ENCODE measurements around the gene DDX1. TPM values are rescaled to one million over a fixed set of nuclear protein-coding genes. Genes with fewer than 3 reads are reported as not detected.

Gene DDX1
- total and polyA plus RNA-seq, 2 experiments from 2014 or later: 37.5 to 109 TPM

DNA sequence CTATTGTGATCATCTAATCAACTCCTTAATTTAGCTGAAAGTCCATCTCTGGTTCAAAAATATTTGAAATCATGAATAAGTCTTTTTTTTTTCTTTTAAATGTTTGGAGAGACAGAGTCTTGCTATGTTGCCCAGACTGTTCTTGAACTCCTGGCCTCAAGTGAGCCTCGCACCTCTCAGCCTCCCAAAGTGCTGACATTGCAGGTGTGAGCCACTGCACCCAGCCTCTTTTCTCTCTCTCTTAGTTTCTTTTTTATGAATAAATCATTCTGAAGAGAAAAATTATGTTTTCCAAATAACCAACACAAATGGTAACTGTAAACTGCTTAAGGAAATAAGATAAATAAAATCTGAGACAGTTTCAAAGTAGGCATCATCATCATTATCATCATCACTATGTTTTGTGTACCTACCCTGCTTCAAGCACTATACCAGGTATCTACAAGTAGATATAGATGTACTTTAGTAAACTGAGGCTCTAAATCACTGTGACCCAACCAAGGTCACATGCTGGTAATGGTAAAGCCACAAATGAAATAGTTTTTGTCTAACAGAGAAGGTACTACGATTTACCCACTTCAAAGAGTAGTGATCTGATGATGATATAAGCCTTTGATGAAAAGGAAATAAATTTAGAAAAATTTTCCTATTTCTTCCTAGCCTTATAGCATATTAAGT, 25.5 kb upstream of the DDX1 start:
- no peak overlapping the region for H3K4me3 ChIP-seq
- H3K36me3 ChIP-seq: no peaks in the 10 kb centered on the region
- no peak for DNase-seq (ENCODE audit: low read depth in 1 of 2, low spot score in 1 of 2)
- H3K9me3 ChIP-seq (ENCODE audit: low read depth): no peaks in the 10 kb centered on the region
- no peak overlapping the region for H3K27ac ChIP-seq
- H3K27me3 ChIP-seq: no peaks in the 10 kb centered on the region
- peaks cover 8% of the 10 kb centered on the region for H3K4me1 ChIP-seq (ENCODE audit: low read depth)
- TF ChIP-seq, protein P1, sequence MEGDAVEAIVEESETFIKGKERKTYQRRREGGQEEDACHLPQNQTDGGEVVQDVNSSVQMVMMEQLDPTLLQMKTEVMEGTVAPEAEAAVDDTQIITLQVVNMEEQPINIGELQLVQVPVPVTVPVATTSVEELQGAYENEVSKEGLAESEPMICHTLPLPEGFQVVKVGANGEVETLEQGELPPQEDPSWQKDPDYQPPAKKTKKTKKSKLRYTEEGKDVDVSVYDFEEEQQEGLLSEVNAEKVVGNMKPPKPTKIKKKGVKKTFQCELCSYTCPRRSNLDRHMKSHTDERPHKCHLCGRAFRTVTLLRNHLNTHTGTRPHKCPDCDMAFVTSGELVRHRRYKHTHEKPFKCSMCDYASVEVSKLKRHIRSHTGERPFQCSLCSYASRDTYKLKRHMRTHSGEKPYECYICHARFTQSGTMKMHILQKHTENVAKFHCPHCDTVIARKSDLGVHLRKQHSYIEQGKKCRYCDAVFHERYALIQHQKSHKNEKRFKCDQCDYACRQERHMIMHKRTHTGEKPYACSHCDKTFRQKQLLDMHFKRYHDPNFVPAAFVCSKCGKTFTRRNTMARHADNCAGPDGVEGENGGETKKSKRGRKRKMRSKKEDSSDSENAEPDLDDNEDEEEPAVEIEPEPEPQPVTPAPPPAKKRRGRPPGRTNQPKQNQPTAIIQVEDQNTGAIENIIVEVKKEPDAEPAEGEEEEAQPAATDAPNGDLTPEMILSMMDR (IDR thresholded peaks at IDR 0.05; ENCODE audit: low read depth, low read length): no peak

DNA sequence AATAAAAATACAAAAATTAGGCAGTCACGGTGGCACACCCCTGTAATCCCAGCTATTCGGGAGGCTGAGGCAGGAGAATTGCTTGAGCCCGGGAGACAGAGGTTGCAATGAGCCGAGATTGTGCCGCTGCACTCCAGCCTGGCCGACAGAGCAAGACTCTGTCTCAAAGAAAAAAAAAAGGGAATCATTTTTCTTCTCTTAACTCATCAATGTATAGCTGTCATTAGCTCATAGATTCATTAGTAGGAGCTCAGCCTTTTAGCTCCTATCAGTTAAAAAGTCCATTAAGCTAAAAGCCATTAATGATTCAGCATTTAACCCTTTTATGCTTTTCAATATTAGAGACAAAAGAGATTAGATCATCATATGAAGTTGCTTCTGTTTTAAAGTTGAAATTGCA, 24.8 kb upstream of the DDX1 start:
- no peaks in the 10 kb centered on the region for H3K27me3 ChIP-seq

DNA sequence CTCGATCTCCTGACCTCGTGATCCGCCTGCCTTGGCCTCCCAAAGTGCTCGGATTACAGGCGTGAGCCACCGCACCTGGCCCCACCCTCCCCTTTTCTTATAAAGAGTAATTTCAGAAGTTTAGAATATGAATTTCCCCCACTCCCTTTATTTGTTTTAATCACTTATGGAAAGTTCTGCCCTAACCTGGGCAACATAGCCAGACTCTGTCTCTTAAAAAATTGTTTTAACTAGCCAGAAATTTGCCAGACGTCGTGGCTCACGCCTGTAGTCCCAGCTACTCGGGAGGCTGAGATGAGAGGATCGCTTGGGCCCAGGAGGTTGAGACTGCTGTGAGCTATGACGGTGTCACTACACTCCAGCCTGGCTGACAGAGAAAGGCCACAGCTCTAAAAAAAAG, 22.8 kb upstream of the DDX1 start:
- Histone ChIP-seq H3K36me3 (no peaks in the 10 kb centered on the region), H3K9me3 (ENCODE audit: low read depth) (no peaks in the 10 kb centered on the region), H3K27me3 (no peaks in the 10 kb centered on the region), H3K4me1 (ENCODE audit: low read depth) (no peaks in the 10 kb centered on the region), H3K27ac (no peak overlapping the region), H3K4me3 (no peak overlapping the region)
- DNase-seq (ENCODE audit: low read depth in 1 of 2, low spot score in 1 of 2): no peak
- TF ChIP-seq, protein P1 (IDR thresholded peaks at IDR 0.05; ENCODE audit: low read depth, low read length): no peak

More for the DNA sequence above, 24.8 kb upstream of the DDX1 start:
- TF ChIP-seq, protein P1 (IDR thresholded peaks at IDR 0.05; ENCODE audit: low read depth, low read length): no peak
- H3K27ac ChIP-seq: no peak overlapping the region
- DNase-seq (ENCODE audit: low read depth in 1 of 2, low spot score in 1 of 2): no peak
- no peaks in the 10 kb centered on the region for H3K36me3 ChIP-seq
- peaks cover 4% of the 10 kb centered on the region for H3K4me1 ChIP-seq (ENCODE audit: low read depth)
- no peaks in the 10 kb centered on the region for H3K9me3 ChIP-seq (ENCODE audit: low read depth)
- H3K4me3 ChIP-seq: no peak overlapping the region

DNA sequence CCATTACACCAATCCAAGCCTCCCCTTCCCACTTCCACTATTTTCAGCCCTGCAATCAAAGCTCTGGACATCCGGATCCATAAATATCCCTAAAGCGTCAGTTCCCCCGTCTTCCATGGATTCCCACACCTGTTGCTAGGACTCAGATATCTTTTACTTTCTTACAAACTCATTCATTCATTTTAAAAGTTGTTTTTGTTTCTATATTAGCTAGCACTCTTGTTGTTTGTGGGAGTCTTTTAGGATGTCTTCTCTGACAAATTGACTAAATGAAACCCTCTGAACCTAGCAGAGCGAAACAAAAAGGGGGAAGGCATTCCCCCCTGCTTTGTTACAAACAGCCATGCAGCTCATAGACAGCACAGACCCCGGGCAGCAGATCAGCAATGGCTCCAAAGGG, 21.6 kb upstream of the DDX1 start:
- Histone ChIP-seq H3K27me3 (no peaks in the 10 kb centered on the region), H3K27ac (no peak overlapping the region), H3K4me3 (no peak overlapping the region), H3K9me3 (ENCODE audit: low read depth) (no peaks in the 10 kb centered on the region), H3K36me3 (no peaks in the 10 kb centered on the region), H3K4me1 (ENCODE audit: low read depth) (no peaks in the 10 kb centered on the region)
- TF ChIP-seq, protein P1 (IDR thresholded peaks at IDR 0.05; ENCODE audit: low read depth, low read length): no peak
- no peak for DNase-seq (ENCODE audit: low read depth in 1 of 2, low spot score in 1 of 2)

DNA sequence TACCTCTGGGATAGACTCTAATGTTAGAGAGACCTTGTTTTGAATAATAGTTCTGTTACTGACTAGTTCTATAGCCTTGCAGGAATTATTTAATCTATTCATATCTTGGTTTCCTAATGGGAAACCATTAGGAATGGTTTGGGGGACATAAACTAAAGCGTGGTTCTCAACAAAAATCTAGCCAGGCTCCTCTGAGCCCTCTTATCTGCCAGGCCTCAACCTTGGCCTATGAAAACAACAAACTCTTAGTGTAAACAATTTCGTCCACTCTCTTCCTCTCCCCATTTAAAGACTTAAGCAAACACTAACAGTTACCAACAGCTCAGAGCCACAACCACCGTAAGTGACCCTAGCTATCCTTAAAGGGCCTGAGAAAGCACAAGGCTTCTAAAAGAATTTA, 19.9 kb upstream of the DDX1 start:
- TF ChIP-seq, protein P1 (IDR thresholded peaks at IDR 0.05; ENCODE audit: low read depth, low read length): no peak
- Histone ChIP-seq H3K4me3 (no peak overlapping the region), H3K27ac (no peak overlapping the region), H3K27me3 (no peaks in the 10 kb centered on the region), H3K9me3 (ENCODE audit: low read depth) (no peaks in the 10 kb centered on the region), H3K36me3 (no peaks in the 10 kb centered on the region), H3K4me1 (ENCODE audit: low read depth) (no peaks in the 10 kb centered on the region)
- DNase-seq (ENCODE audit: low read depth in 1 of 2, low spot score in 1 of 2): no peak
